Esophagus muscularis mucosa (tissue), 4 donors: ENCODE data around the gene TMEM269. TPM values are rescaled to one million over a fixed set of nuclear protein-coding genes. Genes with fewer than 3 reads are reported as not detected.
"Not testable (repeated sequence)": the region's sequence is repeated elsewhere in the genome, so short reads cannot be mapped to it uniquely, and the experiment has no call there.

Experiments
- DNase-seq: peaks from one replicate; pipeline ENCODE4 v3.0.0-alpha.2; 2017; ENCODE audit errors: extremely low spot score
- H3K27ac ChIP-seq, 4 donors: fragments of 200-600 bp; sonication (generic); replicated peaks in 1 of 4; 1 replicate in 3 of 4; 2 replicates in 1 of 4; pipeline ENCODE4 v1.5.1; 2016 to 2019; ENCODE audit warnings: mild to moderate bottlenecking in 1 of 4
- H3K27me3 ChIP-seq, 4 donors: fragments of 200-600 bp; sonication (generic); one replicate each; pipeline versions ENCODE4 v1.5.1 to v1.6.0; 2016 to 2019
- H3K36me3 ChIP-seq, 4 donors: fragments of 200-600 bp; sonication (generic); one replicate each; pipeline ENCODE4 v1.5.1; 2016 to 2019
- H3K4me1 ChIP-seq, 4 donors: fragments of 200-600 bp; sonication (generic); one replicate each; pipeline ENCODE4 v1.5.1; 2016 to 2019
- H3K4me3 ChIP-seq, 4 donors: fragments of 200-600 bp; sonication (generic); 1 replicate in 2 of 4; 2 replicates in 2 of 4; pipeline ENCODE4 v1.5.1; 2016 to 2019; ENCODE audit warnings: mild to moderate bottlenecking in 4 of 4, moderate library complexity in 1 of 4
- H3K9me3 ChIP-seq, 4 donors: fragments of 200-600 bp; sonication (generic); 1 replicate in 3 of 4; 2 replicates in 1 of 4; pipeline ENCODE4 v1.5.1; 2016 to 2019
- EP300 ChIP-seq: sonication (generic); formaldehyde crosslinking; IDR thresholded peaks from one replicate; pipeline ENCODE4 v1.6.1; 2017; ENCODE audit warnings: antibody characterized with exemption
- POLR2A ChIP-seq: fragments of 450-650 bp; IDR thresholded peaks from one replicate; pipeline ENCODE4 v1.6.1; 2017; ENCODE audit warnings: antibody characterized with exemption, moderate library complexity, mild to moderate bottlenecking, low read depth
- POLR2AphosphoS5 ChIP-seq, 2 donors: sonication (generic); formaldehyde crosslinking; IDR thresholded peaks; one replicate each; pipeline ENCODE4 v1.6.1; 2017; ENCODE audit warnings: antibody characterized with exemption in 2 of 2
- WGBS: methylation state at CpG from one replicate; pipeline ENCODE4 v1.1.5; 2018; 5-methylcytosine and 5-hydroxymethylcytosine counted together
- intact Hi-C: fragments of 100-400 bp; cut with DNase I; formaldehyde crosslinking; loops from one replicate; pipeline ENCODE4 v1.15.1; 2023
- total RNA-seq, 4 donors: library from RNA; depleted of rRNA; stranded (reverse); fragments of >200 nt; gene quantifications; one replicate each; pipeline versions ENCODE4 v1.1.0 to v1.2.1, GENCODE V29; 2016
- TF ChIP-seq, protein P1 (sequence below), 3 experiments: fragments of 200-600 bp in 2 of 3; fragments of 450-650 bp in 1 of 3; sonication (generic) in 2 of 3; IDR thresholded peaks; one replicate each; pipeline ENCODE4 v1.5.1; 2017 to 2019; ENCODE audit warnings: antibody characterized with exemption in 3 of 3, mild to moderate bottlenecking in 2 of 3, moderate library complexity in 1 of 3

Gene TMEM269
- total RNA-seq, 4 donors from 2014 or later: 0.06 TPM; not detected in 3

DNA sequence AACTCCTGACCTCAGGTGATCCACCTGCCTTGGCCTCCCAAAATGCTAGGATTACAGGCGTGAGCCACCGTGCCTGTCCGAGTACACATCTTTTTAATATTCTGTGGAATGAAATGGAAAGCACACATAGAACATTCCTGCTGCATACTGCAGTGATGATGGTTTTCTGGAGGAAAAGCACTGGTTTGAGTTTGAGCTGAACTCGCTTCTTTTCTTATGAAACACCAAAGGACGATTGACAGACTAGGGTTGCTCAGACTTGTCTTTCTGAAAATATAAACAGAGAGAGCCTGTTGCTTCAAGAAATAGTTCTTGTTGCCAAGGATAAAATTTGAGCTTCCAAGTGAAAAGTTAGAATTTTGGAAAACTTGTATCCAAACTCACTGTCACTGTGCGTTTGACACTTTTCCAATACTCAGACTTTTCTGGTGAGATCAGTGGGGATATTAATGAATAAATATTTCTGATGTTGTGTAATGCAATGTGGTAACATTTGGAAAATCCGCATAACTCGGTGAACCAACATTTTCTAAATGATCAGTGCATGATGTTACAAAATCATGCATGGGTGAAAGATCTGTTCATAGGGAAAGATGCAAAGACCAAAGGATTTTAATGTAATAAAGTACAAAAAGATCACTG, 17.2 kb downstream of the TMEM269 start:
- Histone ChIP-seq H3K9me3 (no peaks in the 10 kb centered on the region), H3K36me3 (peaks cover 0 to 17% (median 5%) of the 10 kb centered on the region in 4 donors), H3K27me3 (no peaks in the 10 kb centered on the region), H3K4me1 (no peaks in the 10 kb centered on the region), H3K27ac (peak overlapping the region in 1 of 4 donors; percentile 58), H3K4me3 (no peak overlapping the region)
- no peak for DNase-seq
- TF ChIP-seq EP300 (no peak), POLR2AphosphoS5 (IDR thresholded peaks at IDR 0.05) (no peak), POLR2A (no peak)
- TF ChIP-seq, protein P1, sequence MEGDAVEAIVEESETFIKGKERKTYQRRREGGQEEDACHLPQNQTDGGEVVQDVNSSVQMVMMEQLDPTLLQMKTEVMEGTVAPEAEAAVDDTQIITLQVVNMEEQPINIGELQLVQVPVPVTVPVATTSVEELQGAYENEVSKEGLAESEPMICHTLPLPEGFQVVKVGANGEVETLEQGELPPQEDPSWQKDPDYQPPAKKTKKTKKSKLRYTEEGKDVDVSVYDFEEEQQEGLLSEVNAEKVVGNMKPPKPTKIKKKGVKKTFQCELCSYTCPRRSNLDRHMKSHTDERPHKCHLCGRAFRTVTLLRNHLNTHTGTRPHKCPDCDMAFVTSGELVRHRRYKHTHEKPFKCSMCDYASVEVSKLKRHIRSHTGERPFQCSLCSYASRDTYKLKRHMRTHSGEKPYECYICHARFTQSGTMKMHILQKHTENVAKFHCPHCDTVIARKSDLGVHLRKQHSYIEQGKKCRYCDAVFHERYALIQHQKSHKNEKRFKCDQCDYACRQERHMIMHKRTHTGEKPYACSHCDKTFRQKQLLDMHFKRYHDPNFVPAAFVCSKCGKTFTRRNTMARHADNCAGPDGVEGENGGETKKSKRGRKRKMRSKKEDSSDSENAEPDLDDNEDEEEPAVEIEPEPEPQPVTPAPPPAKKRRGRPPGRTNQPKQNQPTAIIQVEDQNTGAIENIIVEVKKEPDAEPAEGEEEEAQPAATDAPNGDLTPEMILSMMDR (IDR thresholded peaks at IDR 0.05): no peak
- WGBS: 72% methylated on average over 8 of the region's 8 CpGs
- intact Hi-C loops: no loop called here

DNA sequence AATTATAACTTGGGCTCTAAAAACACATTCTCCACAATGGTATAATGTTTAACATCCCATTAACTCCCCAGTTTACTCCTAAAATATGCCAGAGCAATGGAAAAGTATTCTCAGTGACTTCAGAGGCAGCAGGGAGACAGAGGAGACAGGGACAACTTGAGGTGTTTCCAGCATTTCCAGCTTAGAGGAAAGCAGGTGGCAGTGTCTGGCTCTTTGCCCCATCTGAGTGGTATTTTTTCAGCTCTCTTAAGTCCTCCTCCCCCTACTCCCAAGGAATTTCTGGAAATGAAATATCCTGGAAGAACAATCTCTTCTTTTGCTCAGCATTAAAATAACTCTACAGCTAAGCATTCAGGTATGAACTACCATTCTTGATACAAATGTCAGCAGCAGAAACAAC, 21.4 kb downstream of the TMEM269 start:
- intact Hi-C loops: no loop called here
- Histone ChIP-seq H3K9me3 (no peaks in the 10 kb centered on the region), H3K4me3 (no peak overlapping the region), H3K36me3 (peaks cover 0 to 31% (median 8%) of the 10 kb centered on the region in 4 donors), H3K4me1 (no peaks in the 10 kb centered on the region), H3K27me3 (no peaks in the 10 kb centered on the region), H3K27ac (no peak overlapping the region)
- TF ChIP-seq EP300 (no peak), POLR2A (no peak), POLR2AphosphoS5 (IDR thresholded peaks at IDR 0.05) (no peak)
- TF ChIP-seq, protein P1 (IDR thresholded peaks at IDR 0.05): no peak
- no peak for DNase-seq

DNA sequence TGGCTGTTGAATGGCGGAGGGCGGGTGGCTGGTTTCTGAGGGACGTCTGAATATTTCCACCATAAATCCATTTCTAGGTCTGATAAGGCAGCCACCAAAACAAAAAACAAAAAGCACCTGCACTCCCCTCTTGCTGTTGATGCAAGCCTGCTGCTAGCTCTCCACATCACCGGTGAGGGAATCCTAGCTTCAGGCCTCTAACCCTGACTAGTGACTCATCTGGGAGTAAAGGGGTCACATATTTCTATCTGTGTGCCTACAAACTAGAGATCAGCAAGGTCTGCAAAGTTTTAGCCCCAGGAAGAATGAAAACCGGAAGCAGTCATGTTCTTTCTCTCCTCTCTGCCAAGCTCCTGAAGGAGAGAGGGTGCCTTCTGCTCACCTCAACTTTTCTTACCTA, 21.8 kb downstream of the TMEM269 start:
- peaks cover 0 to 34% (median 8%) of the 10 kb centered on the region in 4 donors for H3K36me3 ChIP-seq
- H3K4me1 ChIP-seq: no peaks in the 10 kb centered on the region
- intact Hi-C loops: no loop called here
- peak overlapping the region in 1 of 4 donors; percentile 44 for H3K27ac ChIP-seq
- no peak for DNase-seq
- TF ChIP-seq, protein P1 (IDR thresholded peaks at IDR 0.05): no peak
- no peak for TF ChIP-seq POLR2A
- no peak for TF ChIP-seq POLR2AphosphoS5 (IDR thresholded peaks at IDR 0.05)
- no peak for TF ChIP-seq EP300
- 77% methylated on average over 5 of the region's 5 CpGs for WGBS
- H3K4me3 ChIP-seq: no peak overlapping the region
- H3K27me3 ChIP-seq: no peaks in the 10 kb centered on the region
- H3K9me3 ChIP-seq: no peaks in the 10 kb centered on the region

DNA sequence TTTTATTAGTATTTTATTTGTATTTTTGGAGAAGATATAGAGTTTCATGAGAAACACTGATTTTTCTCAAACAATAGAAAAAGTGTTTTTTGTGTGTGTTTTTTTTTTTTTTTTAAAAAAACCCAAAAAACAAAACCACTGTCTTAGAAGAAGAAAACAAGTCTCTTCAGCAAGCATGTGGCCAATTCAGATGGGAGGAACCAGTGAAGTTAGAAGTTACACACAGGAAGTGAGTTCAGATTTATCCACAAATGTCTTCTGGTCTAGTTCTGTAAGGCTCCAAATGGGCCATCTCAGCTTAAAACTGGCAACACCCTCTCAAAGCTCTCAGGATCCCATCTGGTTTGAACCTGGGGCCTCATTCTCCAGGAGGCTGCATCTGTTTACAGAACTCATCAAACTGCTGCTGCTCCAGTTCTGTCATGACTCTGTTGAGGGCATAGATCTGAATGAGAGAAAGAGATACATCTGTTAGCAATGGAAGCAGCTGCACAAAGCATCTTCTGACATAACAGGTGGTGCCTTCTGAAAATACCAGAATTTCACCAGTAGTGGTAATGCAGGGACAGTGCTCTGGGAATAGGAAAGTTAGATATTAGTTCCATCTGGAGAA, 22.4 kb downstream of the TMEM269 start:
- intact Hi-C loops: no loop called here
- peaks cover 0 to 34% (median 8%) of the 10 kb centered on the region in 4 donors for H3K36me3 ChIP-seq

DNA sequence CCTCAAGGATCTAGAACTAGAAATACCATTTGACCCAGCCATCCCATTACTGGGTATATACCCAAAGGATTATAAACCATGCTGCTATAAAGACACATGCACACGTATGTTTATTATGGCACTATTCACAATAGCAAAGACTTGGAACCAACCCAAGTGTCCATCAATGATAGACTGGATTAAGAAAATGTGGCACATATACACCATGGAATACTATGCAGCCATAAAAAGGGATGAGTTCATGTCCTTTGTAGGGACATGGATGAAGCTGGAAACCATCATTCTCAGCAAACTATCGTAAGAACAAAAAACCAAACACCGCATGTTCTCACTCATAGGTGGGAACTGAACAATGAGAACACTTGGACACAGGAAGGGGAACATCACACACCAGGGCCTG, 30.0 kb downstream of the TMEM269 start:
- WGBS: 96% methylated on average over 3 of the region's 3 CpGs
- H3K27me3 ChIP-seq, H3K27ac ChIP-seq, DNase-seq, H3K4me3 ChIP-seq, H3K9me3 ChIP-seq: not testable (repeated sequence)
- Histone ChIP-seq H3K4me1 (peaks cover 14 to 32% (median 27%) of the 10 kb centered on the region in 4 donors), H3K36me3 (peaks cover 0 to 19% (median 3%) of the 10 kb centered on the region in 4 donors)
- intact Hi-C loops: loop anchor here (5.0 kb wide), 1 partner anchor 48 kb away; the partner anchor contains the start of genes C1orf50 and P3H1

More for the DNA sequence above, 22.4 kb downstream of the TMEM269 start:
- peak overlapping the region in 1 of 4 donors; percentile 44 for H3K27ac ChIP-seq
- no peak for DNase-seq
- H3K4me1 ChIP-seq: no peaks in the 10 kb centered on the region
- H3K9me3 ChIP-seq: no peaks in the 10 kb centered on the region
- H3K4me3 ChIP-seq: no peak overlapping the region
- TF ChIP-seq POLR2AphosphoS5 (IDR thresholded peaks at IDR 0.05) (peak in 1 of 2 donors; percentile 46), POLR2A (no peak), EP300 (no peak)
- TF ChIP-seq, protein P1 (IDR thresholded peaks at IDR 0.05): no peak
- H3K27me3 ChIP-seq: no peaks in the 10 kb centered on the region
